GM21717 (cell line): Measurements from ENCODE around the gene INSYN2B.

Experiments
- ATAC-seq: cut with Tn5 transposase; IDR thresholded peaks from one replicate; pipeline ENCODE4 v1.9.1; 2021; ENCODE audit warnings: mild to moderate bottlenecking, moderate library complexity; ENCODE audit not compliant: unreplicated experiment

The INSYN2B gene

DNA sequence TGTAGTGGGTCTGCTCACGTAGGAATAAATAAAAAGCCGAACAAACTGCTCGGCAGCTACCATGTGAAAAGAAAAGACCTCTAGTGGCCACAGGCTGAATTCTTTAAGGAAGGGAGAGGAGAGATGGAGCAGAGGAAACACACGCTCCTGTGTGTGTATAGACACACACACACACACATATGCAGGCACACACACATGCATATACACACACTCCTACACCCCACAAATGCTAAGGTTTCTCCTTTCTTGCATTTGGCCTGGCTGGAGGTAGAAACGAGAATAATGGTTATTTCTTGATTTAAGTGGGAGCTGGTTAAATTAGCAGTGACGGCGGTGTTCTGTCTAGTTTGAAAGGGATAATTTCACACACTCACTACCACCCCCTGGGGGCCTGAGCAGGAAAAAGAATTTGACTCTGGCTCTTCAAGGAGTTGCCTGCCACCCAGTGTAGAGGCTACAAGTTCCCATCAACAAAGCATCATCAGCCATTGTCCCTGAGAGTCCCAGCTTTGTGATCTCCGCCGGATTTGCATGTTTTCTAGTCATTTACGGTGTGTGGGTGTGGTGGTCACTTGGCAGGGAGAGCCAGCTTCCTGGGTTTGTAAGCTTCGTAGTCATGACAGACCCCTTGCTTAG is at the start of gene INSYN2B:
Gene INSYN2B (minus strand): TSS at position 78 of the 636 bp plus-strand sequence. CDS start 96,597 bp downstream, outside the sequence.
- peak; percentile 46 for ATAC-seq

DNA sequence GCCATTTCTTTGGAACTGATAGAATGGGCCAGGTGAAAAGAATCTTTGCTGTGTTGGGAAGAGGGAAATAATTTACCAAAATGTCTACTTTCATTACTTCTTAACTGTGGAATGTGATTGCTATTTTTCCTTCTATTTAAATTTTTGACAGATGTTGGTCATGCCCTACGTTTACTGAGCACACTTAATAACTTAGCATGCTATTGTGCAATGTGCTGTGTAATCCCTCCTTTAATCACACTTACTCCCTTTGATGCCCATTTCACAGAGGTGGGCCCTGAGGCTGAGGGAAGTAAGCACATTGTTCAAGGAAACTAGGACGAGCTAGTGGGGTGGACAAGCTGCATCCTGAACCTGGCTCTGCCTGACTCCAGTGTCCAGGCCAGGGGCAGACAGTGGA is 47.8 kb upstream of the INSYN2B start:
- no peak for ATAC-seq

GRCh38 chr5:170025853-170026252 is 45.6 kb upstream of the INSYN2B start:
- no peak for ATAC-seq

DNA sequence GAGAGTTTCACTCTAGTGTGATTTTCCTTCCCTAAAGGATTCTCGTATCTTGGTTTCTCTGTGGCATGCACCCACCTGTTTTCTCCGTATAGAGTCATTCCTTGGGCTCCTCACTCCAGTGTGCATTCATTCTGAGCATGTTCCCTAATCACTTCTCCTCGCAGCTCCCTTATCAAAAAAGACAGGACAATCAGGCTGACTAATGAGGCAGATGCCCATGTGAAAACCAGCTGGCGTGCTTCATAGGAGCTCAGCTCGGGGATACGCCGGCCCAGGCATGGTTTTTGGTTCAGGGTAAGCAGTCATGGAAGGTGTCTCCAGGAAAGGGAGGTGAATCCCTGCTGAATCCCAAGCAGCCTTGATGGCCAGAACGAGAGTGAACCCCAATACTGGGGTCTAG is 41.2 kb upstream of the INSYN2B start:
- ATAC-seq, result no peak

DNA sequence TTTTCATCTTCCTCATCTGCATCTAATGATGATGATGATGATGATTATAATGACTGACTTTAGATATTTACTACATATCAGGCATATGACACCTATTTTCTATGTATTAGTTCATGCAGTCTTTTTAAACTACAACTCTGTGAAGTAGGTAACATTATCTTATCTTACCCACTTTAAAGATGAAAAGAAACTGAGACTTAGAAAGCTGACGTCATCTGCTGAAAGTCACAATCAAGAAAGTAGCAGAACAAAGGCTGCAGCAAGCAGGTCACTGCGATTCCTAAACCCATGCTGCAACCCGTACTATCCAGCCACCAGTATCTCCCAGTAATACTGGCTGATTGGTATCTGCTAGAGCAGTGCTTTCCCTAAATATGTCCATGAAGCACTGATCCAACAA is 40.1 kb upstream of the INSYN2B start:
- ATAC-seq, result no peak

GRCh38 chr5:170012622-170013021 is 32.3 kb upstream of the INSYN2B start:
- no peak for ATAC-seq

GRCh38 chr5:170011751-170012150 is 31.5 kb upstream of the INSYN2B start:
- ATAC-seq, result no peak

GRCh38 chr5:170010595-170010994 is 30.3 kb upstream of the INSYN2B start:
- ATAC-seq, result no peak

DNA sequence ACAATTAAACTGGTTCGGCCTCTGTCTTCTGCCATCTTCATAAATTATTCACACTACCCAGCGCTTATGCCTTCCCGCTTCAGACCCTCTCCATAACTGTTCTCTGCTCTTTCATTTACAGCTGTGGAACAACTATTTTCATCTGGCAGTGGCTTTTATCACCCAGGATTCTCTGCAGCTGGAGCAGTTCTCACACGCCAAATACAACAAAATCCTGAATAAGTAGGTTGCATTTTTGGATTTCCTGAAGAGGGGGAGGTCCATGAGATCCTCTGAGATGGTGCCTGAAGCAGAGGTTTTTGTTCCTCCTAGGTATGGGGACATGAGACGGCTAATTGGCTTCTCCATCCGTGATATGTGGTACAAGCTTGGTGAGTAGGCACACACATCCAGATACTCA is 28.1 kb upstream of the INSYN2B start:
- ATAC-seq, result no peak

GRCh38 chr5:170006021-170006420 is 25.7 kb upstream of the INSYN2B start:
- ATAC-seq, result no peak

- ATAC-seq, result no peak
Observed at GRCh38 chr5:170000155-170000554, 19.9 kb upstream of the INSYN2B start.

- ATAC-seq, result no peak
Observed at GRCh38 chr5:169999621-170000020, 19.3 kb upstream of the INSYN2B start.

DNA sequence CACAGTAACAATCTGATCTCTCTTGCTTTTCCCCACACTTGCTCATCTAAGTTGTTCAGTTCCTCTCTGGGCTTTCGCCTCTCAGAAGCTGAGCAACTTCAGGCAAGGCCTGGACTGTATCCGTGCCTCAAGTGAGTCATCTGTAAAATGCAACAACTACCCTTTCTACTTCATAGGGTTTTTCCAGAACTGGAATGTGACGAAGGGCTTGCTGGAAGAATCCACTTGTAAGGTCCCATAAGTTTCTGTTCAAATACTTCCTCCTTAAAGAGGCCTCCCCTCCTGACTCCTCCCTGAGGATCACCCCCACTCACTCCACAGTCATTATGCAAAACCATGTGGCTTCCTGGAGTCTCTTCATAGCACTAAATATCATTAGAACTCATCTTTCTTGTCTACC is 17.5 kb upstream of the INSYN2B start:
- ATAC-seq, result peak; percentile 72

- no peak for ATAC-seq
Observed at GRCh38 chr5:169993485-169993790, 13.1 kb upstream of the INSYN2B start.

GRCh38 chr5:169992789-169993484 is 12.6 kb upstream of the INSYN2B start:
- ATAC-seq, result no peak

GRCh38 chr5:169991115-169991869 is 11.0 kb upstream of the INSYN2B start:
- no peak for ATAC-seq

DNA sequence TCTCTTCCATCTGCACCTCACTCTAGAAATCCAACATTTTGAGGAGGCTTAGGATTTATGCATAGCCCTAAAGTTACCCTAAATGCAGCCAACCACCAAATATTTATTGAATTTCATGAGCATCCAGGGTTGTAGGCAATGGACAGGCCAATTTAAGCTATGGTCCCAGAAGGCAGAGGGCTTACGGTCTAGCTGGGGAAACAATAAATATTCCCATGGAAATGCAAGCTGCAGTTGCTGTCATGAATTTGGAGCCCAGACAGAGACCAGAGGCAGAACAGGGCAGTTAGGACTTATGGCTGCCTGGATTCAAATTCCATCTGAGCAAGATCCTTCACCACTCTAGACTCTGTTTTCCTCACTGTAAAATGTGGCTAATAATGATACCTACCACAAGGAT is 9.1 kb upstream of the INSYN2B start:
- ATAC-seq, result no peak

DNA sequence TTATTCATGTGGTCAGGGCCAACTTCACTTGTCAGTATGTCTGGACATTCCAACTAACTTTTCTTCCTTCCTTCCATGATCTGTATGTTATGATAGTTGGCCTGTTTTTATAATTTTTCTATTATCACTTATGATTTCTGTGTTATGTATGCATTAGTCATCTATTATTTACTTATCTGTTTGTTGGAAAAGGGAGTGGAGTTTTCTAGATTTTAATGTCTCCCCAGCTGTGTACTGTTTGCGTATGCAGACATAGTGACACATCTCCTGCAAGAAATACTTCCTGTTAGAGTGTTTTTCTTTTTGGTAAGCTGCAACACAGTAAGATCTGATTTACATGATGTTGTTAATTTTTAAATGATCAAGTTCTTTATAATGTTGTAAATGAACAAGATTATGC is 8.7 kb upstream of the INSYN2B start:
- no peak for ATAC-seq

DNA sequence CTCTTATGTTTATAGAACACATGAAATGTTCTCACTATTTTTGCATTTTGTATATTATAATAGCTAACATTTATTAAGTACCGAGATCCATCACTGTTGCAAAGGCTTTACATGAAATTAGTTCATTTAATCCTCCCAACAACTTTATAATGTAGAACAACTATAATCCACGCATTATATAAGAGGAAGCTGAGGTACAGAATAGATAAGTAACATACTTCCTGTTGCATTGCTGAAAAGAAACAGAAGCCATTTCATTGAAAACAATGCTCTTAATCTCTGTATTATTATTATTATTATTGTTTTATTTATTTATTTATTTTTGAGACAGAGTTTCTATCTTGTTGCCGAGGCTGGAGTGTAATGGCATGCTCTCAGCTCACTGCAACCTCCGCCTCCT is 7.9 kb upstream of the INSYN2B start:
- ATAC-seq, result no peak

- ATAC-seq, result no peak
Observed at GRCh38 chr5:169979871-169980270, 424 bp downstream of the INSYN2B start.

GRCh38 chr5:169978714-169979113 is 1.6 kb downstream of the INSYN2B start:
- no peak for ATAC-seq

DNA sequence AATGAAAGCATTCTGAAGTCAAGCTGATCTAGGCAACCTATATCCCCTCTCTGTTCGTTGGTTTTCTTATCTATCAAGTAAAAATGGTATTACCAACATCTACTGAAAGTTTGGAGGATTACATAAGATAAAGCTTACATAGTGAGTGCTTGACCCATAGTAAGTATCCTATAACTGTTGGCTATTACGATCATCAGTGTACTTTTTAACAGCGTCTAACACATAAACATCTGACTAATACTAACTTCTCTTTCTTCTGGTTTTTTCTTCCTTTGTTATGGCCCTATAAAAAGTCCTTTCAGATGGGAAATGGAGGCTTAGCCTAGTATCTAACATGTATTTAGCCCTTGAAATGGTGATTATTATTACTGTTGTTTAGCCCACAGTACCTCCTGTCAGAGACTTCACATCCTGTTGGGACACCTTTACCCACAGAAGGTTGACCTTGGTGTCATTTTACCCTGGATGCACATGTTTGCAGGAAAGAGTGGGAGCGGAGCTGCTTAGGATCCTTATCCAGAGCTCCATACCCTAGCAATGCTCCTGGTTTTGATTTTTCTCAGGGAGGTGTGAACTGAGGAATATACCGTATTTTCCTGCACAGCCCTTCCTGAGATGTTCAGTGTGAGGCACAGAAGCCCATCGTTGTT is 6.0 kb downstream of the INSYN2B start:
- ATAC-seq, result no peak
